GM12892 (cell line): Measurements from ENCODE around the gene CHPT1.

Source experiments
- POLR2A ChIP-seq: IDR thresholded peaks from 2 replicates; pipeline ENCODE4 v1.6.1; 2011; ENCODE audit warnings: low read depth, low read length, control low read depth
- POLR2AphosphoS5 ChIP-seq: IDR thresholded peaks from 2 replicates; pipeline ENCODE4 v1.6.1; 2011; ENCODE audit warnings: low read depth, low read length, control low read depth
- TAF1 ChIP-seq: IDR thresholded peaks from 2 replicates; pipeline ENCODE4 v1.6.1; 2011; ENCODE audit warnings: low read depth, mild to moderate bottlenecking, control low read depth, low read length, borderline replicate concordance

DNA sequence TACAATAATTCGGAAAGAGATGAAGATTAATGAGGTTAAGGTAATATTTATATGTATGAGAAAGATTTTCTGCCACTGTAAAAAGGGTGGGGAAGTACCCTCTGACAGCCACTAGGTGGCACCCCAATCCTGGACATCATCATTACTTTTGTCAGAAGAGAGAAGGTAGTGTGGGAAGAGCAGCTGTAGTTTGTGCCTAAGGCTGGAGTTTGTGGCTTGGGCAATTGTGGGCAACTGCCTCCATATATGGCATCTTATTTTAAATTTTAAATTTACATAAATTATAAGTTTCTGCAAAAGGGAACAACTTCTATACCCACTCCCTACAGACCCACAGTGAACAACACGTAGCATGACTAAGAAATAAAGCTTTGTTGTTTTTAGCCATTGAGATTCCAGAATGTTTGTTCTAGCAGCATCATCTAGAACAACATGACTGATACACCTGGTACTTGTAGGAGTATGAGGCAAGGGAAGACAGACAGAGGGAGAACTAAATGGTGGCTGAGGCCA, 76.3 kb downstream of the CHPT1 start:
- TF ChIP-seq TAF1 (no peak), POLR2A (no peak), POLR2AphosphoS5 (no peak)
